OCI-LY3 (cell line): ENCODE results near the gene LMX1A.

Experiments
- H2AFZ ChIP-seq: fragments of 200-600, 300-600 bp; shearing (Covaris generic); 2 replicates; pipeline ENCODE4 v1.6.0; 2014; ENCODE audit warnings: antibody characterized with exemption, low read depth, low read length
- H3K27ac ChIP-seq: fragments of 200-600, 300-600 bp; sonication (generic); 2 replicates; pipeline ENCODE4 v1.5.1; 2014; ENCODE audit warnings: mild to moderate bottlenecking, low read length, moderate library complexity, mixed read lengths
- H3K27me3 ChIP-seq: fragments of 200-600, 300-600 bp; sonication (generic); 2 replicates; pipeline ENCODE4 v1.6.1; 2014; ENCODE audit warnings: low read depth, low read length, mixed read lengths
- H3K36me3 ChIP-seq: fragments of 200-600, 300-600 bp; sonication (generic); replicated peaks from 2 replicates; pipeline ENCODE3; 2014; ENCODE audit warnings: low read depth, low read length, mixed read lengths
- H3K4me1 ChIP-seq: fragments of 300-600, 200-600 bp; sonication (generic); 2 replicates; pipeline ENCODE4 v1.6.1; 2014; ENCODE audit warnings: low read length, mixed read lengths
- H3K4me2 ChIP-seq: fragments of 200-600, 300-600 bp; sonication (generic); 2 replicates; pipeline ENCODE4 v1.6.1; 2014; ENCODE audit warnings: low read length, mixed read lengths
- H3K4me3 ChIP-seq: fragments of 300-600, 200-600 bp; sonication (generic); 2 replicates; pipeline ENCODE4 v1.5.1; 2014; ENCODE audit warnings: antibody characterized with exemption, mild to moderate bottlenecking, low read length, moderate library complexity
- H3K79me2 ChIP-seq: fragments of 300-600, 200-600 bp; shearing (Covaris generic); 2 replicates; pipeline ENCODE4 v1.6.1; 2014; ENCODE audit warnings: mild to moderate bottlenecking, low read length, mixed read lengths
- H3K9ac ChIP-seq: fragments of 300-600, 200-600 bp; shearing (Covaris generic); 2 replicates; pipeline ENCODE4 v1.6.0; 2014; ENCODE audit warnings: mild to moderate bottlenecking, low read length, moderate library complexity
- H3K9me3 ChIP-seq: fragments of 200-600, 300-600 bp; shearing (Covaris generic); 2 replicates; pipeline ENCODE4 v1.6.1; 2014; ENCODE audit warnings: low read length, mixed read lengths; ENCODE audit not compliant: insufficient read depth
- H4K20me1 ChIP-seq: fragments of 200-600, 300-600 bp; sonication (generic); 2 replicates; pipeline ENCODE4 v1.6.1; 2016; ENCODE audit warnings: low read length, mixed read lengths; ENCODE audit not compliant: insufficient read depth
- EZH2phosphoT487 ChIP-seq: fragments of 200-600 bp; shearing (Covaris generic); IDR thresholded peaks from 2 replicates; pipeline ENCODE4 v1.6.1; 2018; ENCODE audit warnings: antibody characterized with exemption, mixed run types, low read depth
- TF ChIP-seq, protein P1 (sequence below): fragments of 200-600, 300-600 bp; sonication (generic); IDR thresholded peaks from 2 replicates; pipeline ENCODE4 v1.5.1; 2014; ENCODE audit warnings: antibody characterized with exemption, low read length, low read depth

The LMX1A gene

DNA sequence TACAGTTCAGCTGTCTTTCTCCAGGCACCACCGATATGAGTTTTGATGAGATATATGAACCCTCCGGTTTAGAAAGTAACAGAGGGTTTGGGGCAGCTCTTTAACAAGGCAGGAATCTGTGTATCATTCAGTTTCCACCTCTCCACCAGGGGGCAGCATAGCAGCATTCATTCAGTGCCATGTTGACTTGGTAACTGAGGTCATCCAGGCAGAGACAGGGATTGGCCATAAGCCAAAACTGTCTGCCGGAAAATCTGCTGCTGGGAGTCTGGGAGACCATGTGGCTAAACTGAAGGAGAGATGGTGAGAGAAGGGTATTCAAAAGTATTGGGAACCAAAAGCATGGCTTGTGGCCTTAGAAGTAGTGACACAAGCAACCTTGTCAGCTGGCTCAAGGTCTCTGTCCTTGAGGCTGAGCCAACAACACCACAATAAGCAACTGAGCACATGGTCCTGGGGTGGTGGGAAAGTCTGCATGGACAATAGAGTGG is 98.5 kb downstream of the LMX1A start:
- H3K79me2 ChIP-seq, result no peaks in the 10 kb centered on the region
- H3K4me1 ChIP-seq, result no peaks in the 10 kb centered on the region
- peaks cover 53% of the 10 kb centered on the region for H3K27me3 ChIP-seq
- H4K20me1 ChIP-seq, result no peaks in the 10 kb centered on the region
- H3K9me3 ChIP-seq, result no peaks in the 10 kb centered on the region
- H3K4me2 ChIP-seq, result no peak overlapping the region
- no peak overlapping the region for H3K9ac ChIP-seq
- no peak overlapping the region for H2AFZ ChIP-seq
- H3K36me3 ChIP-seq, result no peaks in the 10 kb centered on the region
- no peak overlapping the region for H3K4me3 ChIP-seq
- no peak overlapping the region for H3K27ac ChIP-seq
- no peak for TF ChIP-seq EZH2phosphoT487
- TF ChIP-seq, protein P1, sequence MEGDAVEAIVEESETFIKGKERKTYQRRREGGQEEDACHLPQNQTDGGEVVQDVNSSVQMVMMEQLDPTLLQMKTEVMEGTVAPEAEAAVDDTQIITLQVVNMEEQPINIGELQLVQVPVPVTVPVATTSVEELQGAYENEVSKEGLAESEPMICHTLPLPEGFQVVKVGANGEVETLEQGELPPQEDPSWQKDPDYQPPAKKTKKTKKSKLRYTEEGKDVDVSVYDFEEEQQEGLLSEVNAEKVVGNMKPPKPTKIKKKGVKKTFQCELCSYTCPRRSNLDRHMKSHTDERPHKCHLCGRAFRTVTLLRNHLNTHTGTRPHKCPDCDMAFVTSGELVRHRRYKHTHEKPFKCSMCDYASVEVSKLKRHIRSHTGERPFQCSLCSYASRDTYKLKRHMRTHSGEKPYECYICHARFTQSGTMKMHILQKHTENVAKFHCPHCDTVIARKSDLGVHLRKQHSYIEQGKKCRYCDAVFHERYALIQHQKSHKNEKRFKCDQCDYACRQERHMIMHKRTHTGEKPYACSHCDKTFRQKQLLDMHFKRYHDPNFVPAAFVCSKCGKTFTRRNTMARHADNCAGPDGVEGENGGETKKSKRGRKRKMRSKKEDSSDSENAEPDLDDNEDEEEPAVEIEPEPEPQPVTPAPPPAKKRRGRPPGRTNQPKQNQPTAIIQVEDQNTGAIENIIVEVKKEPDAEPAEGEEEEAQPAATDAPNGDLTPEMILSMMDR, result peak; percentile 89

DNA sequence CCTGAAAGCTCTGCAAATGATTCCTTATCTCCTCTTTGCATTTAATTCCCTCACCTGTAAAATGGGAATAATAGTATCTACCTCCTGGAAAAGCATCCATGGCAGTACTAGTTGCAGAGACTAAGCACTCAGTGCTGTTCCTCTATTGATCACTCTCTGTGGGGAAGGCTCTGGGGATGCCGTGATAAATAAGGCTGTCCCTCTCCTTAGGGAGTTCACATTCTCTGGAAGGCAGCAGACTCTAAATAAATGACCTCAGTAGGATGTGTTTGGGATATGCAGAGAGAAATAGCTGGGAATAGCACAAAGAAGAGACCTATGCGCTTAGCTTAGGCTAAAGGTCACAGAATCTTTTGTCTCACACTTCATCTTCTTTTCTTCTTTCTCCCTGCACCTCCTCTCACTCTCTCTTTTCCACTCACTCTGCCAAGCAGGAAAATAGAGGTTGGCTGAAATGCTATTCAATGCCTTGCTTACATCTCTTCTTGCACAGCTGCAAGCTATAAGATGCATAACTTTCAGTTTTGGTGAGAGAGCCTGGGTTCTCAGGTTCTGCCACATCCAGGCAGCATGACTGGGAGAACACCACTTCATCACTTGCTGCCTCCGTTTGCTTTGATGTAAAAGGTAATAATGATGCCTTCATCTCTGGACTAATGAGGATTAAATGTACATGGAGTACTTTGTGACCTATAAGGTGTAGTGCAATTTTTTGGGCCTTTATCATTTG is 101.5 kb downstream of the LMX1A start:
- Histone ChIP-seq H3K4me2 (no peak overlapping the region), H3K4me1 (no peaks in the 10 kb centered on the region), H3K79me2 (no peaks in the 10 kb centered on the region), H3K36me3 (no peaks in the 10 kb centered on the region), H3K9ac (no peak overlapping the region), H3K9me3 (no peaks in the 10 kb centered on the region), H4K20me1 (no peaks in the 10 kb centered on the region), H3K27ac (no peak overlapping the region), H3K4me3 (no peak overlapping the region), H2AFZ (no peak overlapping the region), H3K27me3 (peaks cover 52% of the 10 kb centered on the region)
- TF ChIP-seq, protein P1, result no peak
- TF ChIP-seq EZH2phosphoT487, result no peak

DNA sequence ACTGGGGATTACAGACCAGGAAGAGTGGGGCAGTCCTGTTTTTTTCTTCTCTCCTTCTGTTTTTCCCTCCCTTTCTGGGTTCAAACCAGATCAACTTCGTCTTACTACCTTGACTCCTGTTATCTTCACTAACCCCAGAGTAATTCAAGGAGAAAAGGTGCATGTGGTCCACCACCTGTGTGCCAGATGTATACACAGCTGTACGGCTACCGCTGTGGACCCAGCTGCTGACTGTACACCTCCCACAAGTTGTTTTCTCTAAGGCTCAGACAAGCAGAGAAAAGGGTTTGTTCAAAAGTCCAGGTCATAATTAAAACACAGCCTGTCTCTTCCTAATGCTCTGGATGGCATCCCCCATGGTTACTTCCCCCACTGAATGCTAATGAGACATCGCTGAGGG is 102.1 kb downstream of the LMX1A start:
- H3K79me2 ChIP-seq, result no peaks in the 10 kb centered on the region
- H2AFZ ChIP-seq, result no peak overlapping the region
- H3K4me1 ChIP-seq, result no peaks in the 10 kb centered on the region
- TF ChIP-seq, protein P1, result no peak
- no peak for TF ChIP-seq EZH2phosphoT487
- H3K9me3 ChIP-seq, result no peaks in the 10 kb centered on the region
- H3K36me3 ChIP-seq, result no peaks in the 10 kb centered on the region
- no peak overlapping the region for H3K9ac ChIP-seq
- H3K4me2 ChIP-seq, result no peak overlapping the region
- H4K20me1 ChIP-seq, result no peaks in the 10 kb centered on the region
- H3K4me3 ChIP-seq, result no peak overlapping the region
- H3K27me3 ChIP-seq, result peaks cover 46% of the 10 kb centered on the region
- H3K27ac ChIP-seq, result no peak overlapping the region

DNA sequence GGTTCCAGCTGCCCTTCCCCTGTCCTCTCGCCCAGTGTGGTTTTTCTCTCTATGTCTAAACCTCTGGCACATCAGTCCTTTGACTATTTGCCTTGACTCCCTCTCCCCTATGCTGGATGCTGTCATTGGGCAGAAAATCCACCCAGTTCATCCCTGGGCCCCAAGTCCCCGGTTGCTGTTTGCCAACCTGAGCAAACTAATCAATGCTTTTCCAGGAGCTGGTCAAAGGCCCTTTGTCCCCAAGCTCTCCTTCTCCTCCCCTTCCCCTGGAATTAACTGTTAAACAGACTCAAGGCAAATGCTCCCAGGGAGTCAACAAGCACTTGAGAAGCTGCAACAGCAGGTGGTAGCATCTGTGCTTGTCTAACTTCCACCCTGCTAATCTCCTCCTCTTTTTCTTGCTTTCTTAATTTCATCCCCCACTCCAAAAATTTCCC is 102.7 kb downstream of the LMX1A start:
- Histone ChIP-seq H3K79me2 (no peaks in the 10 kb centered on the region), H3K9me3 (no peaks in the 10 kb centered on the region), H3K4me1 (no peaks in the 10 kb centered on the region), H3K27ac (no peak overlapping the region), H3K27me3 (peaks cover 43% of the 10 kb centered on the region), H2AFZ (no peak overlapping the region), H3K4me2 (no peak overlapping the region), H3K36me3 (no peaks in the 10 kb centered on the region), H3K4me3 (no peak overlapping the region), H3K9ac (no peak overlapping the region), H4K20me1 (no peaks in the 10 kb centered on the region)
- TF ChIP-seq, protein P1, result no peak
- TF ChIP-seq EZH2phosphoT487, result no peak
